HEK293T (cell line): ENCODE results near the gene CLIC5.

Source experiments
- ARNT ChIP-seq: fragments of 450-650 bp; IDR thresholded peaks from 2 replicates; pipeline ENCODE4 v1.6.1; 2017; ENCODE audit warnings: mild to moderate bottlenecking
- BHLHE40 ChIP-seq: fragments of 450-650 bp; IDR thresholded peaks from 2 replicates; pipeline ENCODE4 v1.6.1; 2016; ENCODE audit warnings: mild to moderate bottlenecking, moderate library complexity, borderline replicate concordance
- ELF4 ChIP-seq: fragments of 450-650 bp; IDR thresholded peaks from 2 replicates; pipeline ENCODE4 v1.6.1; 2017; ENCODE audit warnings: antibody characterized with exemption
- FOXK2 ChIP-seq: fragments of 450-650 bp; IDR thresholded peaks from 2 replicates; pipeline ENCODE4 v1.6.1; 2016; ENCODE audit warnings: mild to moderate bottlenecking
- HDGF ChIP-seq: fragments of 450-650 bp; IDR thresholded peaks from 2 replicates; pipeline ENCODE4 v1.6.1; 2017; ENCODE audit warnings: antibody characterized with exemption, borderline replicate concordance
- LEF1 ChIP-seq: fragments of 450-650 bp; IDR thresholded peaks from 2 replicates; pipeline ENCODE4 v1.6.1; 2017; ENCODE audit warnings: mild to moderate bottlenecking, borderline replicate concordance
- SP1 ChIP-seq: fragments of 450-650 bp; IDR thresholded peaks from 2 replicates; pipeline ENCODE4 v1.6.1; 2017
- SUZ12 ChIP-seq: fragments of 450-650 bp; IDR thresholded peaks from 2 replicates; pipeline ENCODE4 v1.6.1; 2016; ENCODE audit warnings: mild to moderate bottlenecking

GRCh38 chr6:46026307-46026706 lies 10.6 kb upstream of the CLIC5 start:
- TF ChIP-seq ELF4 (no peak), HDGF (no peak), LEF1 (no peak), SUZ12 (no peak), ARNT (no peak), SP1 (no peak), FOXK2 (no peak), BHLHE40 (no peak)
